ENCODE measurements around the gene EXOC8. TPM values are rescaled to one million over a fixed set of nuclear protein-coding genes. Genes with fewer than 3 reads are reported as not detected.

EXOC8 gene
- polyA plus RNA-seq, 2 of the 4 experiments (the other 2 are of a cell fraction): 7.7 to 9.8 TPM

GRCh38 chr1:231318015-231318355 is 19.7 kb downstream of the EXOC8 start:
- Histone ChIP-seq H3K9me3 (no peaks in the 10 kb centered on the region), H3K4me1 (no peaks in the 10 kb centered on the region), H3K4me3 (no peak overlapping the region), H3K4me2 (no peak overlapping the region), H3K27ac (no peak overlapping the region)
- POLR2A ChIA-PET: no interaction called here
- FAIRE-seq (no peak), DNase-seq (ENCODE audit: low read depth in 1 of 2, low spot score in 1 of 2) (no peak), ATAC-seq (no peak)
- CTCF ChIA-PET: interaction anchor here (1.1 to 1.4 kb wide), 3 partner anchors 15 to 280 kb away, joined by 3 to 4 read pairs (median 4); no protein-coding TSS in a partner anchor
- TF ChIP-seq E2F6 (IDR thresholded peaks at IDR 0.05; ENCODE audit: borderline replicate concordance, low read depth) (no peak), RARB (CRISPR knock-in tag; IDR thresholded peaks at IDR 0.05) (no peak), PBX3 (IDR thresholded peaks at IDR 0.05) (no peak), HEYL (CRISPR knock-in tag; IDR thresholded peaks at IDR 0.05) (no peak), KDM5A (IDR thresholded peaks at IDR 0.05) (no peak), MYC (IDR thresholded peaks at IDR 0.05; ENCODE audit: borderline replicate concordance, low read length) (no peak), HMGXB4 (CRISPR knock-in tag; IDR thresholded peaks at IDR 0.05; ENCODE audit: borderline replicate concordance) (no peak), SMC3 (IDR thresholded peaks at IDR 0.05) (no peak), GATA3 (IDR thresholded peaks at IDR 0.05; ENCODE audit: borderline replicate concordance) (no peak), RCOR1 (IDR thresholded peaks at IDR 0.05; ENCODE audit: low read depth, low read length) (no peak), PHF8 (IDR thresholded peaks at IDR 0.05; ENCODE audit: borderline replicate concordance, low read depth) (no peak), ZFP36 (IDR thresholded peaks at IDR 0.05; ENCODE audit: borderline replicate concordance, partially characterized antibody) (no peak), TFCP2L1 (CRISPR knock-in tag; IDR thresholded peaks at IDR 0.05) (no peak), FOXS1 (CRISPR knock-in tag; IDR thresholded peaks at IDR 0.05) (no peak), USF2 (IDR thresholded peaks at IDR 0.05) (no peak), HOXB5 (CRISPR knock-in tag; IDR thresholded peaks at IDR 0.05) (no peak), ESRRA (IDR thresholded peaks at IDR 0.05; ENCODE audit: borderline replicate concordance, low read length) (no peak), RNF2 (IDR thresholded peaks at IDR 0.05; ENCODE audit: borderline replicate concordance, low read depth) (no peak), ATOH8 (CRISPR knock-in tag; IDR thresholded peaks at IDR 0.05; ENCODE audit: low read depth) (no peak), HES2 (IDR thresholded peaks at IDR 0.05) (no peak)
- 89% methylated on average over 15 of the region's 15 CpGs for WGBS (ENCODE audit: missing lambda C conversion rate)

- POLR2A ChIA-PET: no interaction called here
- FAIRE-seq (no peak), ATAC-seq (no peak), DNase-seq (ENCODE audit: low read depth in 1 of 2, low spot score in 1 of 2) (no peak)
- no peak overlapping the region for H3K27ac ChIP-seq
- H3K4me3 ChIP-seq: no peak overlapping the region
- WGBS (ENCODE audit: missing lambda C conversion rate): 87% methylated on average over 30 of the region's 44 CpGs
- no peak overlapping the region for H3K4me2 ChIP-seq
- H3K9me3 ChIP-seq: no peaks in the 10 kb centered on the region
- no peaks in the 10 kb centered on the region for H3K4me1 ChIP-seq
- CTCF ChIA-PET: interaction anchor here (0.8 to 2.3 kb wide), 5 partner anchors 14 to 281 kb away, joined by 3 to 11 read pairs (median 4); no protein-coding TSS in a partner anchor
- TF ChIP-seq RNF2 (IDR thresholded peaks at IDR 0.05; ENCODE audit: borderline replicate concordance, low read depth) (no peak), USF2 (IDR thresholded peaks at IDR 0.05) (no peak), GATA3 (IDR thresholded peaks at IDR 0.05; ENCODE audit: borderline replicate concordance) (no peak), ZC3H11A (IDR thresholded peaks at IDR 0.05) (no peak), CBX8 (IDR thresholded peaks at IDR 0.05) (no peak), KDM5A (IDR thresholded peaks at IDR 0.05) (no peak), TP53 (CRISPR knock-in tag; IDR thresholded peaks at IDR 0.05) (no peak), RARB (CRISPR knock-in tag; IDR thresholded peaks at IDR 0.05) (no peak), CBX2 (IDR thresholded peaks at IDR 0.05; ENCODE audit: borderline replicate concordance, low read depth) (no peak), HOXB13 (CRISPR knock-in tag; IDR thresholded peaks at IDR 0.05; ENCODE audit: low read depth) (no peak), E2F6 (IDR thresholded peaks at IDR 0.05; ENCODE audit: borderline replicate concordance, low read depth) (no peak), PBX3 (IDR thresholded peaks at IDR 0.05) (no peak), HES2 (IDR thresholded peaks at IDR 0.05) (no peak)
Measured at GRCh38 chr1:231317306-231318014, 20.2 kb downstream of the EXOC8 start.
